GM23338 (cell line): Measurements from ENCODE around the gene NMD3.

Experiments
- CTCF ChIP-seq, 2 experiments: fragments of 200-600 bp in 1 of 2; sonication (generic) in 1 of 2; conservative IDR thresholded peaks; 2 replicates each; pipeline versions ENCODE4 v1.5.1 to v1.6.1; 2016 to 2017; ENCODE audit warnings: antibody characterized with exemption in 2 of 2, low read depth in 2 of 2, mild to moderate bottlenecking in 2 of 2, moderate library complexity in 1 of 2
- POLR2AphosphoS5 ChIP-seq: IDR thresholded peaks from 2 replicates; pipeline ENCODE4 v1.6.1; 2016; ENCODE audit warnings: antibody characterized with exemption, low read depth
- TF ChIP-seq, protein P1 (sequence below): IDR thresholded peaks from 2 replicates; pipeline ENCODE4 v1.6.1; 2016; ENCODE audit warnings: antibody characterized with exemption
- TF ChIP-seq, protein P2 (sequence below): fragments of 250-450 bp; sonication (Bioruptor Pico); IDR thresholded peaks from 2 replicates; pipeline ENCODE4 v1.5.0; 2020; ENCODE audit warnings: mild to moderate bottlenecking, moderate library complexity

- TF ChIP-seq POLR2AphosphoS5 = no peak
- TF ChIP-seq, protein P1, sequence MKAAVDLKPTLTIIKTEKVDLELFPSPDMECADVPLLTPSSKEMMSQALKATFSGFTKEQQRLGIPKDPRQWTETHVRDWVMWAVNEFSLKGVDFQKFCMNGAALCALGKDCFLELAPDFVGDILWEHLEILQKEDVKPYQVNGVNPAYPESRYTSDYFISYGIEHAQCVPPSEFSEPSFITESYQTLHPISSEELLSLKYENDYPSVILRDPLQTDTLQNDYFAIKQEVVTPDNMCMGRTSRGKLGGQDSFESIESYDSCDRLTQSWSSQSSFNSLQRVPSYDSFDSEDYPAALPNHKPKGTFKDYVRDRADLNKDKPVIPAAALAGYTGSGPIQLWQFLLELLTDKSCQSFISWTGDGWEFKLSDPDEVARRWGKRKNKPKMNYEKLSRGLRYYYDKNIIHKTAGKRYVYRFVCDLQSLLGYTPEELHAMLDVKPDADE = no peak
- TF ChIP-seq, protein P2, sequence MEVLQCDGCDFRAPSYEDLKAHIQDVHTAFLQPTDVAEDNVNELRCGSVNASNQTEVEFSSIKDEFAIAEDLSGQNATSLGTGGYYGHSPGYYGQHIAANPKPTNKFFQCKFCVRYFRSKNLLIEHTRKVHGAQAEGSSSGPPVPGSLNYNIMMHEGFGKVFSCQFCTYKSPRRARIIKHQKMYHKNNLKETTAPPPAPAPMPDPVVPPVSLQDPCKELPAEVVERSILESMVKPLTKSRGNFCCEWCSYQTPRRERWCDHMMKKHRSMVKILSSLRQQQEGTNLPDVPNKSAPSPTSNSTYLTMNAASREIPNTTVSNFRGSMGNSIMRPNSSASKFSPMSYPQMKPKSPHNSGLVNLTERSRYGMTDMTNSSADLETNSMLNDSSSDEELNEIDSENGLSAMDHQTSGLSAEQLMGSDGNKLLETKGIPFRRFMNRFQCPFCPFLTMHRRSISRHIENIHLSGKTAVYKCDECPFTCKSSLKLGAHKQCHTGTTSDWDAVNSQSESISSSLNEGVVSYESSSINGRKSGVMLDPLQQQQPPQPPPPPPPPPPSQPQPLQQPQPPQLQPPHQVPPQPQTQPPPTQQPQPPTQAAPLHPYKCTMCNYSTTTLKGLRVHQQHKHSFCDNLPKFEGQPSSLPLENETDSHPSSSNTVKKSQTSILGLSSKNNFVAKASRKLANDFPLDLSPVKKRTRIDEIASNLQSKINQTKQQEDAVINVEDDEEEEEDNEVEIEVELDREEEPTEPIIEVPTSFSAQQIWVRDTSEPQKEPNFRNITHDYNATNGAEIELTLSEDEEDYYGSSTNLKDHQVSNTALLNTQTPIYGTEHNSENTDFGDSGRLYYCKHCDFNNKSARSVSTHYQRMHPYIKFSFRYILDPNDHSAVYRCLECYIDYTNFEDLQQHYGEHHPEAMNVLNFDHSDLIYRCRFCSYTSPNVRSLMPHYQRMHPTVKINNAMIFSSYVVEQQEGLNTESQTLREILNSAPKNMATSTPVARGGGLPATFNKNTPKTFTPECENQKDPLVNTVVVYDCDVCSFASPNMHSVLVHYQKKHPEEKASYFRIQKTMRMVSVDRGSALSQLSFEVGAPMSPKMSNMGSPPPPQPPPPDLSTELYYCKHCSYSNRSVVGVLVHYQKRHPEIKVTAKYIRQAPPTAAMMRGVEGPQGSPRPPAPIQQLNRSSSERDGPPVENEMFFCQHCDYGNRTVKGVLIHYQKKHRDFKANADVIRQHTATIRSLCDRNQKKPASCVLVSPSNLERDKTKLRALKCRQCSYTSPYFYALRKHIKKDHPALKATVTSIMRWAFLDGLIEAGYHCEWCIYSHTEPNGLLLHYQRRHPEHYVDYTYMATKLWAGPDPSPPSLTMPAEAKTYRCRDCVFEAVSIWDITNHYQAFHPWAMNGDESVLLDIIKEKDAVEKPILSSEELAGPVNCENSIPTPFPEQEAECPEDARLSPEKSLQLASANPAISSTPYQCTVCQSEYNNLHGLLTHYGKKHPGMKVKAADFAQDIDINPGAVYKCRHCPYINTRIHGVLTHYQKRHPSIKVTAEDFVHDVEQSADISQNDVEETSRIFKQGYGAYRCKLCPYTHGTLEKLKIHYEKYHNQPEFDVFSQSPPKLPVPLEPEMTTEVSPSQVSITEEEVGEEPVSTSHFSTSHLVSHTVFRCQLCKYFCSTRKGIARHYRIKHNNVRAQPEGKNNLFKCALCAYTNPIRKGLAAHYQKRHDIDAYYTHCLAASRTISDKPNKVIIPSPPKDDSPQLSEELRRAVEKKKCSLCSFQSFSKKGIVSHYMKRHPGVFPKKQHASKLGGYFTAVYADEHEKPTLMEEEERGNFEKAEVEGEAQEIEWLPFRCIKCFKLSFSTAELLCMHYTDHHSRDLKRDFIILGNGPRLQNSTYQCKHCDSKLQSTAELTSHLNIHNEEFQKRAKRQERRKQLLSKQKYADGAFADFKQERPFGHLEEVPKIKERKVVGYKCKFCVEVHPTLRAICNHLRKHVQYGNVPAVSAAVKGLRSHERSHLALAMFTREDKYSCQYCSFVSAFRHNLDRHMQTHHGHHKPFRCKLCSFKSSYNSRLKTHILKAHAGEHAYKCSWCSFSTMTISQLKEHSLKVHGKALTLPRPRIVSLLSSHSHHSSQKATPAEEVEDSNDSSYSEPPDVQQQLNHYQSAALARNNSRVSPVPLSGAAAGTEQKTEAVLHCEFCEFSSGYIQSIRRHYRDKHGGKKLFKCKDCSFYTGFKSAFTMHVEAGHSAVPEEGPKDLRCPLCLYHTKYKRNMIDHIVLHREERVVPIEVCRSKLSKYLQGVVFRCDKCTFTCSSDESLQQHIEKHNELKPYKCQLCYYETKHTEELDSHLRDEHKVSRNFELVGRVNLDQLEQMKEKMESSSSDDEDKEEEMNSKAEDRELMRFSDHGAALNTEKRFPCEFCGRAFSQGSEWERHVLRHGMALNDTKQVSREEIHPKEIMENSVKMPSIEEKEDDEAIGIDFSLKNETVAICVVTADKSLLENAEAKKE (CRISPR knock-in tag) = no peak
- no peak for TF ChIP-seq CTCF (conservative IDR thresholded peaks at IDR 0.05; ENCODE audit: low read depth in 2 of 2)
Observed at GRCh38 chr3:161270991-161271390, 49.9 kb downstream of the NMD3 start.
